ENCODE data around the gene NSUN7. TPM values are rescaled to one million over a fixed set of nuclear protein-coding genes. Genes with fewer than 3 reads are reported as not detected.

Gene NSUN7
- total RNA-seq, 1 experiment from 2014 or later: 1.1 TPM

GRCh38 chr4:40755616-40756015, 5.9 kb downstream of the NSUN7 start:
- H3K4me3 ChIP-seq (ENCODE audit: low read depth in 2 of 2, low read length in 2 of 2): no peak overlapping the region
- TF ChIP-seq POLR2AphosphoS5 (IDR thresholded peaks at IDR 0.05; ENCODE audit: low read depth, low read length) (no peak), TCF7L2 (IDR thresholded peaks at IDR 0.05; ENCODE audit: low read depth, low read length) (no peak), SIN3A (IDR thresholded peaks at IDR 0.05; ENCODE audit: borderline replicate concordance, insufficient read depth, low read depth, low read length) (no peak), CTCF (IDR thresholded peaks at IDR 0.05) (no peak)
- TF ChIP-seq, protein P1, sequence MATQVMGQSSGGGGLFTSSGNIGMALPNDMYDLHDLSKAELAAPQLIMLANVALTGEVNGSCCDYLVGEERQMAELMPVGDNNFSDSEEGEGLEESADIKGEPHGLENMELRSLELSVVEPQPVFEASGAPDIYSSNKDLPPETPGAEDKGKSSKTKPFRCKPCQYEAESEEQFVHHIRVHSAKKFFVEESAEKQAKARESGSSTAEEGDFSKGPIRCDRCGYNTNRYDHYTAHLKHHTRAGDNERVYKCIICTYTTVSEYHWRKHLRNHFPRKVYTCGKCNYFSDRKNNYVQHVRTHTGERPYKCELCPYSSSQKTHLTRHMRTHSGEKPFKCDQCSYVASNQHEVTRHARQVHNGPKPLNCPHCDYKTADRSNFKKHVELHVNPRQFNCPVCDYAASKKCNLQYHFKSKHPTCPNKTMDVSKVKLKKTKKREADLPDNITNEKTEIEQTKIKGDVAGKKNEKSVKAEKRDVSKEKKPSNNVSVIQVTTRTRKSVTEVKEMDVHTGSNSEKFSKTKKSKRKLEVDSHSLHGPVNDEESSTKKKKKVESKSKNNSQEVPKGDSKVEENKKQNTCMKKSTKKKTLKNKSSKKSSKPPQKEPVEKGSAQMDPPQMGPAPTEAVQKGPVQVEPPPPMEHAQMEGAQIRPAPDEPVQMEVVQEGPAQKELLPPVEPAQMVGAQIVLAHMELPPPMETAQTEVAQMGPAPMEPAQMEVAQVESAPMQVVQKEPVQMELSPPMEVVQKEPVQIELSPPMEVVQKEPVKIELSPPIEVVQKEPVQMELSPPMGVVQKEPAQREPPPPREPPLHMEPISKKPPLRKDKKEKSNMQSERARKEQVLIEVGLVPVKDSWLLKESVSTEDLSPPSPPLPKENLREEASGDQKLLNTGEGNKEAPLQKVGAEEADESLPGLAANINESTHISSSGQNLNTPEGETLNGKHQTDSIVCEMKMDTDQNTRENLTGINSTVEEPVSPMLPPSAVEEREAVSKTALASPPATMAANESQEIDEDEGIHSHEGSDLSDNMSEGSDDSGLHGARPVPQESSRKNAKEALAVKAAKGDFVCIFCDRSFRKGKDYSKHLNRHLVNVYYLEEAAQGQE (IDR thresholded peaks at IDR 0.05; ENCODE audit: insufficient read depth in 1 of 2, low read depth in 2 of 2, low read length in 1 of 2): no peak
- H3K27ac ChIP-seq (ENCODE audit: low read length): no peak overlapping the region
- intact Hi-C loops (cut with micrococcal nuclease; ENCODE audit: unreplicated experiment) (no loop called here), in situ Hi-C loops (cut with HindIII; ENCODE audit: low pct_unique_long_range_greater_than_20kb, low sequenced_read_pairs) (no loop called here)
- no peaks in the 10 kb centered on the region for H3K36me3 ChIP-seq (ENCODE audit: control insufficient read depth, insufficient read depth, low read length)
- ChIA-PET CTCF (no interaction called here), POLR2A (interaction anchor here (0.5 kb wide), 1 partner anchor 135 kb away, joined by 3 read pairs; no protein-coding TSS in a partner anchor)
- DNase-seq (ENCODE audit: low read depth, low spot score) (no peak), ATAC-seq (no peak)
- peaks cover 3% of the 10 kb centered on the region; the same call in 1 of the 2 replicates for H3K27me3 ChIP-seq (ENCODE audit: control insufficient read depth, insufficient read depth, low read length)
- no peaks in the 10 kb centered on the region for H3K9me3 ChIP-seq (ENCODE audit: control insufficient read depth, insufficient read depth, low read depth, low read length)
- H3K4me1 ChIP-seq (ENCODE audit: control insufficient read depth, insufficient read depth, low read length): no peaks in the 10 kb centered on the region
- BruUV-seq (replicated peaks): no TSS peak

DNA sequence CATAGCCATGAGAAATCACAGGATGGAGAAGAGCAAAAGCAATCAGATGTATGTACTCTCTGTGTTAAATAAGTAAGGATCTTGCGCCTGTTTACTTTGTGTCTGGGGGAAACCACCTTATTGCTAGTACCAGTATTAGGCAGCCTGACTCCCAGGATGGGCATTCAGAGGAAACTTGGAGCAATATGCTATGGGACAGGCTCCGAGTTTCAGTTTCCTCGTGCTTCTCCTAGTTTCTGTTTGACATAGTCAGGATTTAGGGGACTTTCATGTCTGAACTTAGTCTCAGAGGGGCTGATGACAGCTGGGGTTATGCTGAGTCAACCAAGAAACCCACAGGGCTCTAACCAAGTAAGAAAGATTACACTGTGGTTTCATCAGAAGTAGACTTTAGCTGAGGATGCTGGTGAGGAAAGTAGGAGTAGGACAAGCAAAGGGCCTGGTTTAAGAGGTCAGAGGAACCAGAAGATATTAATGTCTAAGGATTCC, 13.5 kb downstream of the NSUN7 start:
- Histone ChIP-seq H3K9me3 (ENCODE audit: control insufficient read depth, insufficient read depth, low read depth, low read length) (no peaks in the 10 kb centered on the region), H3K4me3 (ENCODE audit: low read depth in 2 of 2, low read length in 2 of 2) (no peak overlapping the region), H3K4me1 (ENCODE audit: control insufficient read depth, insufficient read depth, low read length) (no peaks in the 10 kb centered on the region), H3K27me3 (ENCODE audit: control insufficient read depth, insufficient read depth, low read length) (no peaks in the 10 kb centered on the region), H3K27ac (ENCODE audit: low read length) (no peak overlapping the region), H3K36me3 (ENCODE audit: control insufficient read depth, insufficient read depth, low read length) (no peaks in the 10 kb centered on the region)
- POLR2A ChIA-PET: no interaction called here
- TF ChIP-seq, protein P1 (IDR thresholded peaks at IDR 0.05; ENCODE audit: insufficient read depth in 1 of 2, low read depth in 2 of 2, low read length in 1 of 2): no peak
- TF ChIP-seq TCF7L2 (IDR thresholded peaks at IDR 0.05; ENCODE audit: low read depth, low read length) (no peak), CTCF (IDR thresholded peaks at IDR 0.05) (no peak), POLR2AphosphoS5 (IDR thresholded peaks at IDR 0.05; ENCODE audit: low read depth, low read length) (no peak), SIN3A (IDR thresholded peaks at IDR 0.05; ENCODE audit: borderline replicate concordance, insufficient read depth, low read depth, low read length) (no peak)
- ATAC-seq (no peak), DNase-seq (ENCODE audit: low read depth, low spot score) (no peak)
- in situ Hi-C loops (cut with HindIII; ENCODE audit: low pct_unique_long_range_greater_than_20kb, low sequenced_read_pairs): no loop called here
- no TSS peak for BruUV-seq (replicated peaks)
- intact Hi-C loops (cut with micrococcal nuclease; ENCODE audit: unreplicated experiment): no loop called here
- CTCF ChIA-PET: no interaction called here

Measured in Panc1 (cell line).